ENCODE results near the gene TXN2.
A peak's percentile ranks its signal among the peaks of the same experiment; 100 is the strongest.

TXN2 gene

GRCh38 chr22:36480941-36481392 lies 473 bp downstream of the TXN2 start:
- DNase-seq, result no peak

DNA sequence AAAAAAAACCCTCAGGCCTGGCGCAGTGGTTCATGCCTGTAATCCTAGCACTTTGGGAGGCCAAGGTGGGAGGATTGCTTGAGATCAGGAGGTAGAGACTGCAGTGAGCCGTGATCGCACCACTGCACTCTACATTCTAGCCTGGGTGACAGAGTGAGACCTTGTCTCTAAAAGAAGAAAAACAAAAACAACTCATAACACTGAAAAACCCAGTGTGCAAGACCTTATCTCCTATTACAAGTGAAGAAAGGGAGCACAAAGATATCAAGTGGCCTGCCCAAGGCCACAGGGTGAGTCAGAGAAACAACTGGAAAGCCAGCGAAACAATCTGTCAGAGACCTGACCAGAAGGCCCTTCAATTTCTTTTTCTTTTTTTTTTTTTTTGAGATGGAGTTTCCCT lies 2.5 kb downstream of the TXN2 start:
- peak; percentile 90 for DNase-seq

DNA sequence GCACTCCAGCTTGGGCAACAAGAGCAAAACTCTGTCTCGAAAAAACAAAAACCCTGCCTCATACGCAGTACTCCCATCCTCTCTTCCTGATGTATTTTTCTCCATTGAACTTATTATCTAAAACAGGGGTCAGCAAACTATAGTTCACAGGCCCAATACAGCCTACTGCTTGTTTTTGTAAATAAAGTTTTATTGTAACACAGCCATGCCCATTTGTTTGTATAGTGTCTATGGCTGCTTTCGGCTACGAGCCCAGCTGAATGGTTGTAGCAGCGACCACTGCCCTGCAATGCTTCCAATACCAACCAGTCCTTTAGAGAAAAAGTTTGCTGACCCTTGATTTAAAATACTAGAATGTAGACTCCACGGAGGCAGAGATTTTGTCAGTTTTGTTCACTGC lies 6.1 kb downstream of the TXN2 start:
- DNase-seq, result no peak

GRCh38 chr22:36472689-36473088 lies 8.8 kb downstream of the TXN2 start:
- DNase-seq, result no peak

DNA sequence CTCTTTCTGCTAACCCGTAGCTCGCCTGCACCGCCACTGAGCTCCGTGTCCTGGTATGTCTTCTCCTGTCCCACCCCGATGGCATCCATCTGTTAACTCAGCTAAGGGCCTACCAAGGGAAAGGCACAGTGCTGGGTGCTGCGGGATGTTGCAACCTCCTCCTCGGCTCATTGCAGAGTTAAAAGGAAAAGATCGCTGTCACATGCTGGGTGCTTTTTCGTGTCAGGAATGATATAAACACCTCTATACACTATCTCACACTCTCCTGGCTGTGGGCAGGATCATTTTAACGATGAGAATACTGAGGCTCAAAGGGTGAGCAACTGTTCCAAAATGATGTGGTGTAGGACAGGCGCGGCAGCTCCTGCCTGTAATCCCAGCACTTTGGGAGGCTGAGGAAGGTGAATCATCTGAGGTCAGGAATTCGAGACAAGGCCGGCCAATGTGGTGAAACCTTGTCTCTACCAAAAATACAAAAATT lies 10.1 kb downstream of the TXN2 start:
- no peak for DNase-seq

DNA sequence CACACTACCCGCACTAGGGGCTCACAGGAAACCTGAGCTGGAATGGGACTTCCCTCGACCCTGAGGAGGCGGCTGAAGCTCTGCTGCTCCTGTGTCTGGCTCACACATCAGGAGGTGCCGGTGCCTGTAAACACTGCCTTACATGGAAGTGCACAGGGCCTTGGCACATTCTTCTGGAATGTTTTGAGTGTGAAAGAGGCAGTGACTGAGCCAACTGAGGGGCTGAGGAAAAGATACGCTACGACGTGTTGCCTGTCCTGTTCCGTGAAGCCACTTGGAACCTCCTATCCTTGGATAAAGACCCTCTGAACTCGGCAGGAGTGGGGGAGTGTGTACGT lies 10.5 kb downstream of the TXN2 start:
- DNase-seq, result no peak

DNA sequence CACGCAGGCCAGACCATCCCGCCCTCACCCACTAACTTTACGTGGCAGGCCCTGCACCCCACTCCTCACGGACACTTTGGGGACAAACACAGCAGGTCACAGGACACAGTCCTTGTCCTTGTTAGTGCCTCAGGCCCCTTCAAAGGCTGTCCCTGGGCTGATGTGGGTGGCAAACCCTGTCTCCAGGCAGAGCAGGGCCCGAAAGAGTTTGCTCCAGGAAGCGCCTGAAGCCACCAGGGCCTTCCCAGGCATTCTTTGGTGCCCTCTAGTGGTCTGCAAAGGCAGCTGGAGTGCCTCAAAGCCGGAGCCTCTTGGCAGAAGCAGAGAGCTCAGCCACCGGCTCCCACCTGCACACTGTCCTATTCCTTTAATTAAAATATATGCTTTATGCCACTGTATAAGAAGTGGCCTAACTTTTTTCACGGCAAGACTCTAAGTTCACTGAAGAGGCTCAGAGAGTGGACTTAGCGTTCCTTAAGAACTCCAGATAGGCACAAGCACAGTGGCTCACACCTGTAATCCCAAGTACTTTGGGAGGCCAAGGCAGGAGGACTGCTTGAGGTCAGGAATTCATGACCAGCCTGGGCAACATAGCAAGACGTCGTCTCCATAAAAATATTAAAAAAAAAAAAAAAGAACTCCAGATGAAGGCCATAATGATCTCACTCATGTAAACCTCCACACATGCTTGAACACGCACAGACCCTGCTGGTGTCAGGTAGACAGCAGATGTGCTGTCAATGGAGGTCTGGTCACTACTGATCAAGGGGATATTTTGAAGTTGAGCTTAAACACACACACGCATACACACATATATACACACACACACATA lies 11.1 kb downstream of the TXN2 start:
- peak; percentile 90 for DNase-seq

GRCh38 chr22:36469094-36469710 lies 12.2 kb downstream of the TXN2 start:
- no peak for DNase-seq

- DNase-seq, result peak; percentile 93
Observed at GRCh38 chr22:36467946-36468345, 13.5 kb downstream of the TXN2 start.

DNA sequence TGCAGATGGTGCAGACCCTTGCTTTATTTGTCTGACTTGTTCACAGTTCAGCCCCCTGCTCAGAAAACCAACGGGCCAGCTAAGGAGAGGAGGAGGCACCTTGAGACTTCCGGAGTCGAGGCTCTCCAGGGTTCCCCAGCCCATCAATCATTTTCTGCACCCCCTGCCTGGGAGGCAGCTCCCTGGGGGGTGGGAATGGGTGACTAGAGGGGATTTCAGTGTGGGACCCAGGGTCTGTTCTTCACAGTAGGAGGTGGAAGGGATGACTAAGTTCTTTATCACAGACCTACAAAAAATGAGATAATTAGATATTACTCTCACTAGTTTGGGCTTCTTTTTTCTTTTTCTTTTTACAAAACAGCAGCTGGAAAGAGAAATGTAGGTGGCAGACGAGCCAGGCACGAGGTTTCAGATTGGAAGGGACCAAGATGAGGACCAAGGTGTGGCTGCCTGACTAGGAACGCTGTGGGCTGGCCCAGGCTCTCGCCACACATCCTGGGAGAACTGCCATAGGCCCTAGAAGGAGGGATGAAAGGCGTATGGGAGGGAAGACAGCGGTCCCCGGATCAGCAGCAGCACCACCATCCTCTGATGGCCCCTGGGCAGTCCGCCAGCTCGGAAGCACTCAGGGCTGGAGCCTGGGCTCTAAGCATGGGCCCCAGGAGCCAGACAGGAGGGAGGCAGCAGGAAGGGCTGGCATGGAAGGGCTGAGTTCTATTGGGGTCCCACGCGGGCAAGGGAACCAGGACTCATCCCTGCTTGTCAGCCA lies 14.2 kb downstream of the TXN2 start:
- no peak for DNase-seq

- DNase-seq, result no peak
Observed at GRCh38 chr22:36466258-36466657, 15.2 kb downstream of the TXN2 start.

DNA sequence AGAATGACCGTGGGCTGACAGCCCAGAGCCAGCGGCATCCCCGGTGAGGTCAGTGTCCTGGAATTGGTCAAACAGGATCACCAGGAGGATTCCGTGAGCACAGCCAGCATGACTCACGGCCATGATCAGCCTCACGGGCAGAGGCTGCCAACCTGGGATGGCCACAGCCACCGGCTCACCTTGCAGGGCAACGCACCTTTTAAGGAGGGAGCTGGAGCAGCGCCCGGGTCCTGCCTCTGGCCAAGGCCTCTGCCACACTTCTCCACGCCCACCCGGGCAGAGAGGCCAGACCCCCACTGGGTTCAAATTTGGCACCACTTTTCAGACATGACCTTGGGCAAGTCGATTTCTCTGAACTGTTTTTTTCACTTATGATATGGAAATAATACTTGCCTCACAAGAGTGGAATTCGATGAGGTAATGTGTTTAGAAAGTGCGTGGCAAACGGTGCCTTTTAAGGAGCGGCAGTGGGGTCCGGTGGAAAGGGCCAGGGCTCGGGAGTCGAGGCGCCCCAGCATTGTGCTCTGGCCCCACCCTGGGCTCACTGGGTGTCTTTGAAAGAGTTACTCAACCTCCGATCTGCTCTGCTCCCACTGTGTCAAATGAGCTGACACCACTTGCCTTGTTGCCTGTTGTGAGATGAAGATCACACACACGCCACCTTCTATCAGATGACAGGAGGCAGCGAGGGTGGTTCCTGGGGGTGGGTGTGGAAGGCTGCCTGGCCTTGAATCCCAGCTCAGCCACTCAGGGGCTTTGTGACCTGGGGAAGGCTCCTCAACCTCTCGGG lies 16.0 kb downstream of the TXN2 start:
- DNase-seq, result no peak

- DNase-seq, result no peak
Observed at GRCh38 chr22:36464715-36465231, 16.7 kb downstream of the TXN2 start.

DNA sequence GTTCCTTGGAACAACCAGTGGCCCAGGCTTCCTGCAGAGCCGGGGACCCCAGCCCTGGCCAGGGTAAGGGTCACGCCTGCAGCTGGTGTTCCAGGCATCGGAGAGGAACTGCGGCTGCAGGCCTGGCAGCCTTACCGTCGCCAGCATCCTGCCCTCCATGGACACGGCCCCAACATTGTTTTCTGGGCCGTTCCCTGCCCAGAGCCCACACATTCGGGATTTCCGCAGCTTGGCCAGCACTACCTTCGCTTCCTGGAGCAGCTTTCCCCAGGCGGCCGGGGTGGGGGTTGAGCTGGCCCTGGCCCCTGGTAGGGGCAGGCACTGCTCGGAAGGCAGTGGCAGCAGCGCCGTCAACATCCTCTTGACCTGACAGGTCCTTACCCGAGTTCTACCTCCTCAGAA lies 17.7 kb downstream of the TXN2 start:
- DNase-seq, result no peak

DNA sequence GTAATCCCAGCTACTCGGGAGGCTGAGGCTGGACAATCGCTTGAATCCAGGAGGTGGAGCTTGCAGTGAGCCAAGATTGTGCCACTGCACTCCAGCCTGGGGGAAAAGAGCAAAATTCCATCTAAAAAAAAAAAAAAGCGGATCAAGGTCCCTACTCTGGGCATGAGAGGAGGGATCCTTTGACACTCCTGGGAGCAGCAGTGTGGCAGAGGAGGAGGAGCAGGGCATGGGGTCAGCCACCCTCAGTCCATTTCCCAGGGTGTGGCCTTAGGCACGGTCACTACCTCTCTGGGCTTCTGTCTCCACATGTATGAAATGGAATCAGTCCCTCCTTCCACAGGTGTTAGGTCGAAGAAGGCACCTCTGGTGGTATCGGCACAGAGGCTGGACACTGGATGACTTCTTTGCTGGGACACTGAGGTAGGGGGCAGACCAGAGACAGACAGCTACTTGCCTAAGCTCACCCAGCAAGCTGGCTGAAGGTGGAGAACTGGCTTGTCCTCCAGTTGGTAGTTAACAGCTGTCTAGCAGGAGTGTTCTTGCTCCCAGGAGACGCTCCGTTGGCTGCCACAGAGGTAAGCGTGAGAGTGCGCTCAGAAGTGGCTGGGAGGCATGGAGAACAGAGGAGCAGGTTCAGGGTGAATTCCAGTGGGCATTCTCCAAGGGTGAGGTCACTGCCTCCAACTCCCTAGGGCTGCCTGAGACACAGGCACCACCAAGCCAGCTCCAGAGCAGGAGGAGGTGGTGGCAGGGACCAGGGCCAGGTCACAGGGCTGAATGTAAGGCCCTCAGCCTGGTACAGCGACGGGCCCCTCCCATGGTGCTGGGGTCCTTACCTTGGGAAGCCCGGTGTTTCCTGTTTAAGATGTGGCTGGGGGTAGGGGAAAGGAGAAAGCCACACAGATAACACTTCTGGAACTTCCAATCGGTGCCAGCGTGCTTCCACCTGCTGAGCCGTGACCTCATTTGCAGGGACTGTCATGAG lies 19.5 kb downstream of the TXN2 start:
- DNase-seq, result no peak

- no peak for DNase-seq
Observed at GRCh38 chr22:36460202-36460601, 21.2 kb downstream of the TXN2 start.

- DNase-seq, result no peak
Observed at GRCh38 chr22:36457688-36458450, 23.6 kb downstream of the TXN2 start.

GRCh38 chr22:36456464-36456845 lies 25.0 kb downstream of the TXN2 start:
- DNase-seq, result no peak

- DNase-seq, result no peak
Observed at GRCh38 chr22:36455571-36456463, 25.6 kb downstream of the TXN2 start.
